Neural crest cell (in vitro differentiated cells): ENCODE results near the gene GALNT15. TPM values are rescaled to one million over a fixed set of nuclear protein-coding genes. Genes with fewer than 3 reads are reported as not detected.

Experiments used
- DNase-seq: peaks from one replicate; pipeline ENCODE4 v3.0.0; 2021; ENCODE audit warnings: low read depth, mixed read lengths, low spot score
- H3K27ac Mint-ChIP-seq: one replicate; pipeline ENCODE4 v1.8.0; 2021; ENCODE audit warnings: mild to moderate bottlenecking, mixed read lengths; ENCODE audit not compliant: unreplicated experiment
- H3K27me3 Mint-ChIP-seq: 2 replicates; pipeline ENCODE4 v1.8.0; 2021; ENCODE audit warnings: low read depth, mild to moderate bottlenecking, mixed read lengths
- H3K36me3 Mint-ChIP-seq: 2 replicates; pipeline ENCODE4 v1.8.0; 2021; ENCODE audit warnings: low read depth, mild to moderate bottlenecking, mixed read lengths
- H3K4me1 Mint-ChIP-seq: 2 replicates; pipeline ENCODE4 v1.8.0; 2021; ENCODE audit warnings: mixed read lengths
- H3K4me3 Mint-ChIP-seq: one replicate; pipeline ENCODE4 v1.8.0; 2021; ENCODE audit warnings: mild to moderate bottlenecking, mixed read lengths
- H3K9me3 Mint-ChIP-seq: 2 replicates; pipeline ENCODE4 v1.8.0; 2021; ENCODE audit warnings: mixed read lengths
- total RNA-seq: library from RNA; stranded (reverse); gene quantifications from 2 replicates; pipeline ENCODE4 v1.2.1, GENCODE V29; 2021
- TF ChIP-seq, protein P1 (sequence below): fragments of 200-600 bp; sonication (generic); conservative IDR thresholded peaks from 2 replicates; pipeline ENCODE4 v1.5.0; 2021; ENCODE audit warnings: antibody characterized with exemption, mild to moderate bottlenecking

Gene GALNT15
- total RNA-seq, 1 donor from 2014 or later = not detected

DNA sequence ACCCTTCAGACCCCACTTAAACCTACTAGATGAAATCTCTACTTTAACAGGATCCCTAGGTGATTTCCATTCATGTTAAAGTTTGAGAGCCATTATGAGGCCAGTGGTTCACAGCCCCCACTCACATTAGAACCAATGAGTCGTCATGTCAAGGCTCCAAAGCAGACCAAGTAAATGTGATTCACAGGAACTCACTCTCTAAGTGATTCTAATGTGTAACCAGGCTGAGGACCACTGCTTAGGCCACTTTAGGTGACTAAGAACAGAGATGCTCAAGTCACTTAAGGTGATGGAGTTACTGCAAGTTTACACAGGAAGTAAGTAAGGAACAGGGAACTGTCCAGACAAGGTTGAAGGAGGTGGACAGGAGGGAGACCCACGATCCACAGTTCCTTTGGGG lies 7.7 kb downstream of the GALNT15 start:
- Mint-ChIP-seq H3K36me3 (no peaks in the 10 kb centered on the region), H3K27me3 (peaks cover 7% of the 10 kb centered on the region), H3K9me3 (no peaks in the 10 kb centered on the region), H3K27ac (no peak overlapping the region), H3K4me3 (no peak overlapping the region), H3K4me1 (peaks cover 18% of the 10 kb centered on the region)
- DNase-seq = no peak
- TF ChIP-seq, protein P1, sequence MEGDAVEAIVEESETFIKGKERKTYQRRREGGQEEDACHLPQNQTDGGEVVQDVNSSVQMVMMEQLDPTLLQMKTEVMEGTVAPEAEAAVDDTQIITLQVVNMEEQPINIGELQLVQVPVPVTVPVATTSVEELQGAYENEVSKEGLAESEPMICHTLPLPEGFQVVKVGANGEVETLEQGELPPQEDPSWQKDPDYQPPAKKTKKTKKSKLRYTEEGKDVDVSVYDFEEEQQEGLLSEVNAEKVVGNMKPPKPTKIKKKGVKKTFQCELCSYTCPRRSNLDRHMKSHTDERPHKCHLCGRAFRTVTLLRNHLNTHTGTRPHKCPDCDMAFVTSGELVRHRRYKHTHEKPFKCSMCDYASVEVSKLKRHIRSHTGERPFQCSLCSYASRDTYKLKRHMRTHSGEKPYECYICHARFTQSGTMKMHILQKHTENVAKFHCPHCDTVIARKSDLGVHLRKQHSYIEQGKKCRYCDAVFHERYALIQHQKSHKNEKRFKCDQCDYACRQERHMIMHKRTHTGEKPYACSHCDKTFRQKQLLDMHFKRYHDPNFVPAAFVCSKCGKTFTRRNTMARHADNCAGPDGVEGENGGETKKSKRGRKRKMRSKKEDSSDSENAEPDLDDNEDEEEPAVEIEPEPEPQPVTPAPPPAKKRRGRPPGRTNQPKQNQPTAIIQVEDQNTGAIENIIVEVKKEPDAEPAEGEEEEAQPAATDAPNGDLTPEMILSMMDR = no peak

DNA sequence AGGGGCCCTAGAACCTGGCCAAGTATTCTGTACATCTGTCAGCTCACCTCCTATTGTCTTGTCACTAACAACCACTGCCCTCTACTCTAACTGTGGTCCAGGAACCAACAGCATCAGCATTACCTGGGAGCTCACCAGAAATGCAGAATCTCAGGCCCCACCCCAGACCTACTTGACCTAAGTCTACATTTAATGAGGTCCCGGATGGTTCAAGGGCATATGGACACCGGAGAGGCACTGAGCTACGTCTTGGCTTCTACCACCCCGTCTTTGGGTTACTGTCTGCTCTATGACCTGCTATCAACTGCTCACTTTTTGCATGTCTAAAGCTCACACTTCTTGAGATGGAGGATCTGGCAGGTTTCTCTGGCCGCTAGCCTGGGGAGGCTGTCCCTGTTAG lies 8.1 kb downstream of the GALNT15 start:
- no peak overlapping the region for H3K4me3 Mint-ChIP-seq
- H3K4me1 Mint-ChIP-seq = peaks cover 18% of the 10 kb centered on the region
- no peak overlapping the region for H3K27ac Mint-ChIP-seq
- TF ChIP-seq, protein P1 = no peak
- H3K36me3 Mint-ChIP-seq = no peaks in the 10 kb centered on the region
- no peak for DNase-seq
- no peaks in the 10 kb centered on the region for H3K9me3 Mint-ChIP-seq
- peaks cover 3% of the 10 kb centered on the region for H3K27me3 Mint-ChIP-seq

GRCh38 chr3:16183082-16183481 lies 8.6 kb downstream of the GALNT15 start:
- no peak for DNase-seq
- H3K4me3 Mint-ChIP-seq = no peak overlapping the region
- H3K4me1 Mint-ChIP-seq = peaks cover 18% of the 10 kb centered on the region
- TF ChIP-seq, protein P1 = no peak
- H3K36me3 Mint-ChIP-seq = no peaks in the 10 kb centered on the region
- no peaks in the 10 kb centered on the region for H3K9me3 Mint-ChIP-seq
- no peak overlapping the region for H3K27ac Mint-ChIP-seq
- no peaks in the 10 kb centered on the region for H3K27me3 Mint-ChIP-seq

GRCh38 chr3:16183601-16184270 lies 9.3 kb downstream of the GALNT15 start:
- H3K4me1 Mint-ChIP-seq = peaks cover 18% of the 10 kb centered on the region
- H3K27me3 Mint-ChIP-seq = no peaks in the 10 kb centered on the region
- TF ChIP-seq, protein P1 = no peak
- no peak overlapping the region for H3K27ac Mint-ChIP-seq
- no peak for DNase-seq
- no peaks in the 10 kb centered on the region for H3K36me3 Mint-ChIP-seq
- H3K4me3 Mint-ChIP-seq = no peak overlapping the region
- H3K9me3 Mint-ChIP-seq = no peaks in the 10 kb centered on the region

GRCh38 chr3:16186086-16186485 lies 11.6 kb downstream of the GALNT15 start:
- H3K4me3 Mint-ChIP-seq = no peak overlapping the region

More at GRCh38 chr3:16186086-16186485, 11.6 kb downstream of the GALNT15 start:
- H3K9me3 Mint-ChIP-seq = no peaks in the 10 kb centered on the region
- peaks cover 4% of the 10 kb centered on the region for H3K4me1 Mint-ChIP-seq
- H3K27ac Mint-ChIP-seq = no peak overlapping the region
- TF ChIP-seq, protein P1 = no peak
- no peak for DNase-seq
- no peaks in the 10 kb centered on the region for H3K27me3 Mint-ChIP-seq
- no peaks in the 10 kb centered on the region for H3K36me3 Mint-ChIP-seq
